ENCODE results near the gene RYR2. TPM values are rescaled to one million over a fixed set of nuclear protein-coding genes. Genes with fewer than 3 reads are reported as not detected.

Gene RYR2
- total RNA-seq, 6 experiments from 2014 or later, result 0.02 to 0.43 (median 0.16) TPM

DNA sequence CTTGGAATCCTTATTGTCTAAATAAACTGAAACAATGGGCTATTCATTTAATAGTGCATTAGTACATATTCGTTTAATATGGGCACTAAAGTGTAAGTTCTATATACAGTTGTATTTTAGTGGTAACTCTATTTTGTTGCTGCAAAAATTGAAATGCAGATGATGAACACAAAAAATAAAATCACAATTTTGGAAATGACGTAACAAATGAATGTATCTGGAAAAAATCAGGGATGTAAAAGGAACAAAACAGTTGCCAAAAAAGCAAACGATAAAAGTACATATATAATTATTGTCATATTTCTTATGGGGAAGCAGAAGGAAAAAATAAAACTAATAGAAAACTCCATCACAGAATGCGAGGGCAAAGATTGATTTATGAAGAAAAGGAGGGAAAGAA is 254.9 kb downstream of the RYR2 start:
- TF ChIP-seq, protein P1, sequence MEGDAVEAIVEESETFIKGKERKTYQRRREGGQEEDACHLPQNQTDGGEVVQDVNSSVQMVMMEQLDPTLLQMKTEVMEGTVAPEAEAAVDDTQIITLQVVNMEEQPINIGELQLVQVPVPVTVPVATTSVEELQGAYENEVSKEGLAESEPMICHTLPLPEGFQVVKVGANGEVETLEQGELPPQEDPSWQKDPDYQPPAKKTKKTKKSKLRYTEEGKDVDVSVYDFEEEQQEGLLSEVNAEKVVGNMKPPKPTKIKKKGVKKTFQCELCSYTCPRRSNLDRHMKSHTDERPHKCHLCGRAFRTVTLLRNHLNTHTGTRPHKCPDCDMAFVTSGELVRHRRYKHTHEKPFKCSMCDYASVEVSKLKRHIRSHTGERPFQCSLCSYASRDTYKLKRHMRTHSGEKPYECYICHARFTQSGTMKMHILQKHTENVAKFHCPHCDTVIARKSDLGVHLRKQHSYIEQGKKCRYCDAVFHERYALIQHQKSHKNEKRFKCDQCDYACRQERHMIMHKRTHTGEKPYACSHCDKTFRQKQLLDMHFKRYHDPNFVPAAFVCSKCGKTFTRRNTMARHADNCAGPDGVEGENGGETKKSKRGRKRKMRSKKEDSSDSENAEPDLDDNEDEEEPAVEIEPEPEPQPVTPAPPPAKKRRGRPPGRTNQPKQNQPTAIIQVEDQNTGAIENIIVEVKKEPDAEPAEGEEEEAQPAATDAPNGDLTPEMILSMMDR (IDR thresholded peaks at IDR 0.05), result no peak
- TF ChIP-seq POLR2A (IDR thresholded peaks at IDR 0.05), result no peak
- Histone ChIP-seq H3K27me3 (no peaks in the 10 kb centered on the region), H3K4me3 (no peak overlapping the region), H3K4me1 (no peaks in the 10 kb centered on the region), H3K27ac (no peak overlapping the region), H3K9me3 (no peaks in the 10 kb centered on the region), H3K36me3 (no peaks in the 10 kb centered on the region)
- DNase-seq (no peak), ATAC-seq (no peak)
- 45% methylated on average over 4 of the region's 4 CpGs for WGBS (ENCODE audit: insufficient coverage, low coverage, low lambda C conversion rate, missing lambda C conversion rate)
- intact Hi-C loops (cut with DNase I), result no loop called here

DNA sequence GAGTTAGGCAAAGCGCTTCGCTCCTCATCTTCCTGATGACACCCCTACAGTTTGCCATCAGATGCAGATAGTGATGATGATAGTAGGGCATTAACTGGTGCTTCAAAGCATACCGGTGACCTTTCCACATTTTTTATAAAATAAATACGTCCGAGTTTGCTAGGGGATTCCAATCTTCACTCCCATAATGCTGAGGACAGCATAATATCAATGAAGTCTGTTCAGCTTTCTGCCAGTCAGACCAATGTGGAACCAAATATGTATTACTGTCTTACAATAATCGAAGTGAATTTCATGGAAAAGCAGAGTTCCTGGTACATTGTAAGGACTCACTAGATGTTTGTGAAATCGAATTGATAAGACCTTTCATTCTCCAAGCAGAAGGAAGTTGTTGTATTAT is 258.7 kb downstream of the RYR2 start:
- Histone ChIP-seq H3K9me3 (no peaks in the 10 kb centered on the region), H3K27ac (no peak overlapping the region), H3K27me3 (no peaks in the 10 kb centered on the region), H3K36me3 (no peaks in the 10 kb centered on the region), H3K4me3 (no peak overlapping the region), H3K4me1 (no peaks in the 10 kb centered on the region)
- intact Hi-C loops (cut with DNase I), result no loop called here
- ATAC-seq (no peak), DNase-seq (no peak)
- TF ChIP-seq POLR2A (IDR thresholded peaks at IDR 0.05), result no peak
- TF ChIP-seq, protein P1 (IDR thresholded peaks at IDR 0.05), result no peak
- 58% methylated on average over 7 of the region's 7 CpGs for WGBS (ENCODE audit: insufficient coverage, low coverage, low lambda C conversion rate, missing lambda C conversion rate)

DNA sequence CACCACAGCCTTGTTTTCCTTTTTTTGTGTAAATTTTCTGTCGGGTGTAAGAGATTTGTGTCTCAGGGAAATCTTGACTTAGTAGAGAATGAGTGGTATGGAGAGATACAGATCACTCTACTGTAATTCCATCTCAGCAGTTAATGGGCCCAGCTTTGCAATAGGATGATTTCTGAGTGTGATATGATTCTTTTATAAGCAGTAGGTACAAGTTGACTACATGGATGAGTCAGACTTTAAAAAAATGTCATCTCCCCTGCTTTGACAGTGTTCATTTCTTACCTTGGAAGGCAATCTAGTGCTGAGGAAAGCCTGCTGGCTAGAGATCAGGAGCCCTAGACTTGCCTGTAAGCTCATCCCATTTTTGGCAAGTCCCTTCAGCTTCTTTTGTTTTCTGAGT is 261.9 kb downstream of the RYR2 start:
- ATAC-seq, result no peak
- no peak overlapping the region for H3K4me3 ChIP-seq
- TF ChIP-seq POLR2A (IDR thresholded peaks at IDR 0.05), result no peak
- TF ChIP-seq, protein P1 (IDR thresholded peaks at IDR 0.05), result no peak
- intact Hi-C loops (cut with DNase I), result no loop called here
- no peak for DNase-seq
- H3K27me3 ChIP-seq, result no peaks in the 10 kb centered on the region
- H3K4me1 ChIP-seq, result no peaks in the 10 kb centered on the region
- no peaks in the 10 kb centered on the region for H3K9me3 ChIP-seq
- WGBS (ENCODE audit: insufficient coverage, low coverage, low lambda C conversion rate, missing lambda C conversion rate), result 20% methylated on average over 1 of the region's 1 CpG
- no peak overlapping the region for H3K27ac ChIP-seq
- H3K36me3 ChIP-seq, result no peaks in the 10 kb centered on the region

DNA sequence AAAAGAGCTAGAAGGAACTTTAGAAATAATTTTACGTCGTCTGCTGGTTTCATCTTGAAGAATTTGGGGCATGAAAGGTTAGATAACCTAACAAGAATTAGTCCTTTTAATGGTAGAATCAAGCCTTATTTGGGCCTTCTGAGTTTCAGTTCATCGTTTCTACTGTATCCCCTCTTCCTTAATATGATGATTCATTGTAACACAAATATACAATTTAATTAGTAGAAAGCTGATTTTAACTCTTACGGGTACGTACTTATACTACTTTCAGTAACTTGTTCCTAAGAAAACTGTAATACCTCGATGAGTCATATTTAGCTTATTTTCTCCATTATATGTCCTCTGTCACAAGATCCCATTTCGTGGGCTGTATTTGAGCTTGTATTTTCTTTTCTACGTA is 264.7 kb downstream of the RYR2 start:
- no peaks in the 10 kb centered on the region for H3K9me3 ChIP-seq
- no peak for ATAC-seq
- DNase-seq, result no peak
- intact Hi-C loops (cut with DNase I), result no loop called here
- TF ChIP-seq, protein P1 (IDR thresholded peaks at IDR 0.05), result no peak
- no peak for TF ChIP-seq POLR2A (IDR thresholded peaks at IDR 0.05)
- H3K27me3 ChIP-seq, result no peaks in the 10 kb centered on the region
- no peaks in the 10 kb centered on the region for H3K36me3 ChIP-seq
- H3K4me3 ChIP-seq, result no peak overlapping the region
- H3K27ac ChIP-seq, result no peak overlapping the region
- H3K4me1 ChIP-seq, result no peaks in the 10 kb centered on the region
- WGBS (ENCODE audit: insufficient coverage, low coverage, low lambda C conversion rate, missing lambda C conversion rate), result 54% methylated on average over 8 of the region's 8 CpGs

DNA sequence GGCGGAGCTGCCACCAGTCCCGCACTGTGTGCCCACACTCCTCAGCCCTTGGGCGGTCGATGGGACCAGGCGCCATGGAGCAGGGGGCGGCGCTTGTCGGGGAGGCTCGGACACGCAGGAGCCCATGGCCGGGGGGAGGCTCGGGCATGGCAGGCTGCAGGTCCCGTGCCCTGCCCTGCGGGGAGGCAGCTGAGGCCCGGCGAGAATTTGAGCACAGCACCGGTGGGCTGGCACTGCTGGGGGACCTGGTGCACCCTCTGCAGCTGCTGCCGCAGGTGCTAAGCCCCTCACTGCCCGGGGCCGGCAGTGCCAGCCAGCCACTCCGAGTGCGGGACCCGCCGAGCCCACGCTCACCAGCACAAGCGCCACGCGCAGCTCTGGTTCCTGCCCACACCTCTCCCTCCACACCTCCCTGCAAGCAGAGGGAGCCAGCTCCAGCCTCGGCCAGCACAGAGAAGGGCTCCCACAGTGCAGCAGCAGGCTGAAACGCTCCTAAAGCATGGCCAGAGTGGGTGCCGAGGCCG is 267.7 kb downstream of the RYR2 start:
- Histone ChIP-seq H3K4me3 (no peak overlapping the region), H3K36me3 (no peaks in the 10 kb centered on the region), H3K9me3 (no peaks in the 10 kb centered on the region), H3K27me3 (no peaks in the 10 kb centered on the region), H3K4me1 (no peaks in the 10 kb centered on the region), H3K27ac (no peak overlapping the region)
- intact Hi-C loops (cut with DNase I), result no loop called here
- TF ChIP-seq POLR2A (IDR thresholded peaks at IDR 0.05), result no peak
- TF ChIP-seq, protein P1 (IDR thresholded peaks at IDR 0.05), result no peak
- DNase-seq (peak in 1 of 3 donors; percentile 47), ATAC-seq (no peak)
- WGBS (ENCODE audit: insufficient coverage, low coverage, low lambda C conversion rate, missing lambda C conversion rate), result 73% methylated on average over 8 of the region's 32 CpGs
